Fibroblast of skin of left biceps (primary cell): Measurements from ENCODE around the gene C1orf167.

Source experiments
- DNase-seq, 2 experiments: peaks; one replicate each; pipeline ENCODE4 v3.0.0-alpha.2; 2013; ENCODE audit warnings: low read depth in 2 of 2

C1orf167 gene

GRCh38 chr1:11784993-11785769 is 23.2 kb downstream of the C1orf167 start:
- no peak for DNase-seq

DNA sequence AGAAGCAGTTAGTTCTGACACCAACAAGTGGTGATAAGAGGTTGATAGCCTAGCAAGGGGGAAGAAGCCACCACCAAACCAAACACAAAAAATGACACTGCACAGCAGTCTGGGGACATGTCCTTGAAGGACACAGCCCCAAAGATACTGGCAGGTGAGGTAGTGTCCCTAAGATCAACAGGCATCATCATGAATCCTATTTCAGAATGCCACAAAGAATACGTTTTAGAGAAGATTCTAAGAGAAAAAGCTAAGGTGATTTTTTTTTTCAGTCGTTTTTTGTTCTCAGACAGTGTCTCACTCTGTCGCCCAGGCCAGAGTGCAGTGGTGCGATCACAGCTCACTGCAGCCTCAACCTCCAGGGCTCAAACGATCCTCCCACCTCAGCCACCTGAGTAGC is 24.2 kb downstream of the C1orf167 start:
- DNase-seq: no peak

DNA sequence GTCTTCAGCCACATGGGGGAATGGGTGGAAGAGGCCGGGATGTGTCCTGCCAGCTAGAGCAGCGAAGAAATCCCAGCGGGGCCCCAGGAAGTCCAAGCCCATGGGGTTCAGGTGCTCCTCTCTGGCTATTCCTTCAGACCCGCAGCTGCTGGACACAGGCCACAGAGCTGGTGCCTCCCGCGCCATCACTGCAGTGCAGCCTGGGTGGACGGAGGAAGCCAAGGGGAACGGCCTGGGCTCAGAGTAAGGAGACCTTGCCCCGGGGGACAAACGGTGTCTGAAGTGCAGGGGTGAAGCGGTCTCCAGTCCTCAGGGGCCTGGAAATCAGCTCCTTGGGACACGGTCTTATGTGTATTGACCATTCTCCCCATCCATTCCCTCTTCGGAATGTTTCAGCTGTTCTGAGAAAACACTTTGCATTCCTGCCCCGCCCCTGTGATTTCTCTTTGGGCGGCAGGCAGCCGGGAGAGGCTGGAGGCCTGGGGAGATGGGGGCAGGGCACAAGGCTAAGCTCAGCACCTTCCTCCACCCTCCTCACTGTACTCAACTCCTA is 25.3 kb downstream of the C1orf167 start:
- no peak for DNase-seq

GRCh38 chr1:11787804-11788436 is 25.9 kb downstream of the C1orf167 start:
- DNase-seq: no peak

GRCh38 chr1:11788549-11789053 is 26.6 kb downstream of the C1orf167 start:
- DNase-seq: no peak

GRCh38 chr1:11789126-11790067 is 27.4 kb downstream of the C1orf167 start:
- no peak for DNase-seq

- no peak for DNase-seq
Measured at GRCh38 chr1:11790101-11790879, 28.3 kb downstream of the C1orf167 start.

- no peak for DNase-seq
Measured at GRCh38 chr1:11790880-11791715, 29.1 kb downstream of the C1orf167 start.

DNA sequence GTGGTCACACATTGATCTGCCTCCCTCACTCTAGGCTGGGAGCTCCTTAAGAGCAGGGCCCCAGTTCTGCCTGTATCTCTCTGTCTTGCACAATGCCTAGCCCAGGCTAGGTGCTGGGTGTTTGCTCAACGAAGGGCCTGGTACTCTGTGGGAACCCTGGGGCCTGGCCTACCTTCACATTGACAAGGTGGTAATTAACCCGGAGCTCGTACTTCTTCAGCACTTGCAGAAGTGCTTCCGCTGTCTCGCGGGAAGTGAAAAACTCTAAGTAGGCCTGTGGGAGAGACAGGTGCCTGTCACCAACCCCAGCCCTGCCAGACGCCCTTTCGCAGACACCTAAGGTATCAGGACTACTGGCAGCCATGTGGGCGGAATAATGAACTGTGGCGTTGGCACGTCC is 30.1 kb downstream of the C1orf167 start:
- no peak for DNase-seq

DNA sequence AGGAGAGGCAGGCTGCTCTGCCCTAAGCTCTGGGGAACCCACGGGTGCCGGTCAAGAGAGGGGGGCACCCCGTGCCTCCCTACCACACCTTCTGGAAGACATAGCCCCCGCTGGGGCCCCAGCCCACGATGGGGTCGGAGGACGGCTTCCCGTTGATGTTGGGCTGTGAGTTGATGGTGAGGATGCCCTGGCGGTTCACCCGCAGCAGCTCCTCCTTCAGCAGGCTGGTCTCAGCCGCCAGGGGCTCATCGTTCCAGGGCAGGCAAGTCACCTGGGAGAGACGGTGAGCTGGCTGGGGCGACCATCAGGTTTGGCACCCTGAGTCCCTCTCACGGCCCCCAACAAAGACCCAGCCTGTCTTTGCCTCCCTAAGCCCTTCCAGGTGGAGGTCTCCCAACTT is 31.8 kb downstream of the C1orf167 start:
- no peak for DNase-seq

DNA sequence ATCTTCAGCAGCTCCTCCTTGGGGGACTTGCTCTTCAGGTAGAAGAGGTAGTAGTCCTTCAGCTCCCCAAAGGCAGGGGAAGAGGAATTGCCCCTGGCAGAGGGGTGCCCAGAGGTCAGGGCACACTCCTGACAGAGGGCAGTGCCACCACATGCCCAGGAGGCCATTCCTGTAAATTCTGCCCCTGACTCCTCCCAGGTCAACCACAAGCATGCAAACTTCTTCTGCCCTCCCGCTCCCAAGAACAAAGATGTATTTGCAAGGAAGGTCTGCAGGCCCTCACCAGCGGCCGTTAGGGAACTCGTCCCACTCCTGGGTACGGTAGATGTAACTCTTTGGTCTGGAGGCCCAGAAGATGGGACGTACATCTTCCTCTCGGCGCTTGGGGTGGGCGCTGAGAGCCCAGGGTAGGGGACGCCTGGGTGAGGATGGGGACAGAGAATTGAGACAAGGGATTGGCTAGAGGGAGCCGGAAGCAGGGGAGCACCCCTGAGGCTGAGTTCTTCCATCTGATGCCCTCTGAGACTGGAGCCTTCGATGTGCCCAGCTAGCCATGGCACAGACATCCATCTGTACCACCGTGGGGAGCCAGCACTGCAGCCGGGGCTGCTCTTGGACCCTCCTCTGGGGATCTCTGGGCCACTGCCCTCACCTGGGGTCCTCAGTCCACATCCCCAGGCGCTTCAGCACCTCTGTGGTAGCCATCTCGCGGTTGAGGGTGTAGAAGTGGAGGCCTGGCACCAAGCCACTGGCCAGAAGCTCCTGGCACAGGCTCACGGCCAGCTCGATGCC is 32.6 kb downstream of the C1orf167 start:
- DNase-seq: no peak

GRCh38 chr1:11795238-11795890 is 33.4 kb downstream of the C1orf167 start:
- DNase-seq: no peak

- no peak for DNase-seq
Measured at GRCh38 chr1:11796036-11796828, 34.2 kb downstream of the C1orf167 start.

DNA sequence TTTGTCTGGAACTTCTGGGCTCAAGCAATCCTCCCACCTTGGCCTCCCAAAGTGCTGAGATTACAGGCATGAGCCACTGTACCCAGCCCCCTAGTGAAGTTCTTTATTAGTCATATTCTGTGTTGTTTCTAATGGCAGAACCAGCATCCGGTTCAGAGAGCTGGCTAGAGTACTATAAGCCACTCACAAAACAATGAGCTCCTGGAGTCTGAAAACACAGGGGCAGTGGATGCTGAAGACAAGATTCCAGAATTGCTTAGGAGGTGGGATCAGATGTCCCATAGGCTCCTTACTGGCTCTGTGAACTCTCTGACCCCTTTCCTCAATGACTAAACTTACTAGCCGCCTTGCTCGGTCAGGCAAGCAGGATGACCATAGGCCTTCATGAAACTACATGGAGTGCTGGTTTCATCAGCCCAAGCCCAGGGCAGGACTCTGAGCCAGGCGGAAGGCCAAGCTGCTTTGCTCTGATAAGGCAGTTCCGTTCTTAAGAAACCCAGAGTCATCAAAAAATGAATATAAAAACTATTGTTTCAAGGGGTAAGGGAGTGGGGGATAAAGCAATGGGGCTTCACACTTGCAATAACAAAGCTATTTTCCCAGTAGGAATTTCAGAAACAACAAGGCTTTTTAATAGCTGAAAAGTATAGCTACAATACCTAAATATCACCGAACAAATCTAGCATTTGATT is 35.7 kb downstream of the C1orf167 start:
- no peak for DNase-seq

- no peak for DNase-seq
Measured at GRCh38 chr1:11799099-11799498, 37.1 kb downstream of the C1orf167 start.

DNA sequence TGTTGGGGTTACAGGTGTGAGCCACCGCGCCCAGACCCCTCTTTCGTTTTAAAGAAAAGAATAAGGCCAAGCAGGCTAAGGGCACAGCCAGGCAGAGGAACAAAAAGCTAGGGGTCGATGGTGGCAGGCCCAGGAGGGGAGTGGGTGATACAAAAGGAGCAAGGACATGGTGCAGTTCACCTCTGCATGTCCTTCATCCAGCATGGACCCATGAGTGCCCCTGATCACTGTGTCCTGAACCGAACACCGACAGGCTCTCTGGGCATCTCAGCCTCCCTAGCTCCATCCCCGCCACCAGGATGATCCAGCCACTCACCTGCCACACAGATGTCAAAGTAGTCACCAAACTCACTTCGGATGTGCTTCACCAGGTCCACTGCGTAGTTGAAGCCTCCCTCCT is 37.9 kb downstream of the C1orf167 start:
- DNase-seq: no peak

- DNase-seq: no peak
Measured at GRCh38 chr1:11800391-11800755, 38.4 kb downstream of the C1orf167 start.
